Superior temporal gyrus (tissue), 1 donor: ENCODE measurements around the gene SRL.
A peak's percentile ranks its signal among the peaks of the same experiment; 100 is the strongest.

Source experiments
- DNase-seq: peaks from one replicate; pipeline ENCODE4 v3.0.0-alpha.2; 2016; ENCODE audit errors: extremely low spot score

The SRL gene

GRCh38 chr16:4241928-4242283, at the start of gene SRL:
Gene SRL (minus strand): TSS chr16:4242080. CDS start chr16:4242067, 13 bp downstream.
- no peak for DNase-seq

DNA sequence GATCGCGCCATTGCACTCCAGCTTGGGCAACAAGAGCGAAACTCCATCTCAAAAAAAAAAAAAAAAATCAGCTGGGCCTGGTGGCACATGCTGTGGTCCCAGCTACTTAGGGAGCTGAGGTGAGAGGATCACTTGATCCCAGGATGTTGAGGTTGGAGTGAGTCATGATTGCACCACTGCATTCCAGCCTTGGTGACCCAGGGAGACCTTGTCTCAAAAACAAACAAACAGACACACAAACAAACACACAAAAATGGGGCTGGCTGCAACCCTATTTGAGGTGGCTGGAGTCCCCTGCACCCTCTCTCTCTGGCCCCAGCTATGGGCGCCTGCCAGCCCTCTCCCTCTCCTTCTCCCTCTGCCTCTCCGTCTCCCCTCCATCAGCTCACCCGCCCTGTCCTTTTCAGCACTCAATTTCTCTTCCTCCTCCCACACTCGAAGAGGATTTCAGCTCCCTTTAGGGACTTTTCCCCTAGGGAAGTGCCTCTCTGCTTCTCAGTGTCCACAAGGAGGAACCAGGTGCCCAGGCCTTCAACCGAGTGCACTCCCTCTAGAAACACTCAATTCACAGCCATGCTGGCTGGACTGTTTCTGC, 48.5 kb upstream of the SRL start:
- DNase-seq, result no peak

DNA sequence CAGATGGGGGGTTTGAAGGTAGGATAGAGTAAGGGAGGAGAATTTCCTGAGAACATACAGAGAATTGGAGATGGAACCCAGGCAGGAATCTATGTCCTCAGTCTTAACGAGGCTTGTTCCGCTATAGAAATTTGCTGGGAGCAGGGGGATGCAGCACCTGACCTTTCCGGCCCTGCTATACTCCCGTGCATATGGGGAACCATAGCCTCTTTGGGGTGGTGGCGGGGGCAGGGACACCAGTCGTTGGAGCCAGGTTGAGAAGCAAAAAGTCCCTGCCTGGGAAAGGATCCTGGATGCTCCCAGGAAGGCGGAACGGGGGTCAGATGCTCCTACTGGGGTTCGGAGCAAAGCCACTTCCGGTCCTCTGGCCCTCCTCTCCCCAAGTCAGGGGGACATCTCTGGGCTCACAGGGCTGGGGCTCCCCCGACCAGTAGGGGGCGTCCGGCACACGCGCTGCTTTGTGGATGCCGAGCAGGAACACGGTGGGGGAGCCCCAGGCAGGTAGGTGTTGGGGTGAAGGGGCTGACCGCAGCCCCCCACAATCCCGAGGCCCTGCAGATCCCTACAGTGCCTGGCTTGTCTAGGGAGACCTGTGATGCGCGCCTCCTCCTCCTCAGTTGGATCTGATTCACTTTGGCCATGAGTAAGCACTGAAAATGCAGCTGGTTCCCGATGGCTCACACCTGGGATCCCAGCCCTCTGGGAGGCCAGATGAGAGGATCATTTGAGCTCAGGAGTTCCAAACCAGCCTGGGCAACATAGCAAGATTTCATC, 46.5 kb upstream of the SRL start:
- DNase-seq, result peak; percentile 79

GRCh38 chr16:4285167-4285566, 43.3 kb upstream of the SRL start:
- no peak for DNase-seq

GRCh38 chr16:4283939-4284338, 42.1 kb upstream of the SRL start:
- DNase-seq, result no peak

DNA sequence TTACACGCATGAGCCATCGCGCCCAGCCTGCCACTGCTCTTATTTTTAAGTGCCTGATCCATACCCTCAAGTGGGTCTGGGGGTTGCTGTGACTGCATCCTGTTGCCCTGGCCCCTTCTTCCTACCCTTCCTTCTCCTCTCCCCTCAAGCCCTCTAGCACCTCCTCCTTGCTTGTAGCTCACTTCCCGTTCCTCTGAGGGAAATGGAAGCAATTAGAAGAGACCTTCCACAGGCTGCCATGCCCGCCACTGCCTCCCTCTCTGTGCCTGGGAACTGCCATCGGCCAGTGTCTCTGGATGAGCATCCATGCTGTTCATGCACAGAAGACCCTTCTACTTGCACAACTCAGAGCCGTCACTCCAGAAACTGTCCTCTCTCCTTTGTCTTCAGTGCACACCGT, 41.6 kb upstream of the SRL start:
- DNase-seq, result no peak

- no peak for DNase-seq
Measured at GRCh38 chr16:4280625-4281024, 38.7 kb upstream of the SRL start.

DNA sequence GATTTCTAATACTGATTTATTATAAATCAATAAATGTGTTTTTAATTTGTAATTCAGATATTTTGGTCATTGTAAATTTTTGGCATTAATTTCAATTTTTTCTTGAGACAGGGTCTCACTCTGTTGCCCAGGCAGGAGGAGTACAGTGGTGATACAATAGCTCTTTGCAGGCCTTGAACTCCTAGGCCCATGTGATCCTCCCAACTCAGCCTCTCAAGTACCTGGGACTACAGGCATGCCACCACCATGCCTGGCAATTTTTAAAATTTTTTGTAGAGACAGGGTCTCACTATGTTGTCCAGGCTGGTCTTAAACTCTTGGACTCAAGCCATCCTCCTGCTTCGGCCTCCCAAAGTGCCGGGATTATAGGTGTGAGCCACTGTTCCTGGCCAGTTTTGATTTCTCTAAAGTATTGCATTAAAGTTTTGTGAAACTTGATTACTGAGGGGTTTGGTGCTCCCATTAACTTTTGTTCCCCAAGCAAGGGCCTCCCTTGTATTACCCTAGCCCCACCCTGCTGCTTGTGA, 36.2 kb upstream of the SRL start:
- DNase-seq, result no peak

DNA sequence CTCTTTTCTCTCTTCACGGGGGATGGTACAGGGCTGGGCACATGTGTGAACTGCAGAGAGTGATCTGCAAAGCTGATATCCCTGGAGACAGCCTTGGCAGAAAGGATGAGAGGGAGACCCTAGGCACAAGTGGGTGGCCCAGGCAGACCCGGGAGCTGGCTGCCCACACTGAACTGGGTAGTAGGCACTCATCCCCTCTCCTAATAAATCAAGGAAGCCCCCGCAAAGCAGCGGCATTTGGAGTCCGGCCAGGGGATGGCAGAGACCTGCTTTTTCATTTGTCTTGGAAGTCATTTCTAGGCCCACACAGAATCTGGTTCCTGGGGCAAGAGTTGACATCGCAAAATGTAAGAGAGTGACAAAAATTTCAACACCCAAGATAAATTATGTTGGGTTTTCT, 34.0 kb upstream of the SRL start:
- no peak for DNase-seq

- peak; percentile 23 for DNase-seq
Measured at GRCh38 chr16:4273858-4274311, 32.0 kb upstream of the SRL start.

GRCh38 chr16:4272114-4272956, 30.5 kb upstream of the SRL start:
- DNase-seq, result peak; percentile 54

DNA sequence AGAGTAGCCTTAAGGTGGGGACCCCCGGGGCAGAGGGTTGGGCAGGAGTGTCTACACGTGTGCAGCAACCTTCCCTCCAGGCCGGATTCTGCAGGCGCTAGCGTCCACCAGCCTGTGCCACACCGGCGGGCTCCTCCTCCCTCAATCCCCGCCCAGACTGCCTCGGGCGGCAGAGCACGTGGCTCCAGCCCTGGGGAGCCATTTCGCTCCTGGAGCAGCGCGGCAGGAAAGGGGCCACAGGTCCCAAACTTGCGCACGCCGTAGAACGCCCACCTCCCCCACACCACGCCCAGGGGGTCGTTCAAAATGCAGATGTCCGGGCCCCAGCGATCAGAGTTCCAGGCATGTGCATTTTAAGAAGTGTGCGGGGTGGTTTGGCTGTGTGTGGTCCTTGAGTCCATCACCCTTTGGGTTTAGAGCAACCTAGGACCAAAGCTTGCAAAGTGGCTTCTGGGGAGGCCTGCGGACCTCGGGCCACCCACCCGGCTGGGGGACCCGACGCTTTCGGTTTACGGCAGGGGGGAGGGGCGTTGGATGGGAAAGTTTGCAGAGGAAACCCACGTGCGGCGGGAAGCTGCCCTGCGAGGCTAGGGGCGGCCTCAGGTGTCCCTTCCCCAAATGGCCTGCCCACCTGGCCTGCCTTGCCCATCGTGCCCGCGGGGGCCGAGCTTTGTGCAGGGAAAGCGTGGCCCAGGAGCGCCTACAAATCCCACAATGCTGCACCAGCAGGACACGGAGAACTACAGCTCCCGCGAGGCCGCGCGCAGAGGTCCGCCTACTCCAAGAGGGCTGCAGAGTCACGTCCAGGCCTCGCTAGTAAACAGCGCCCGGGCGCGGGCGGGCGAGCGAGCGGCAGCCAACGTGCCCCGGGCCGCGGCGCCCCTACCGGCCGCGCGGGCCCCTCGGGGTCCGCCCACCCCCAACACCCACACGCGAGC, 29.6 kb upstream of the SRL start:
- peak; percentile 92 for DNase-seq

DNA sequence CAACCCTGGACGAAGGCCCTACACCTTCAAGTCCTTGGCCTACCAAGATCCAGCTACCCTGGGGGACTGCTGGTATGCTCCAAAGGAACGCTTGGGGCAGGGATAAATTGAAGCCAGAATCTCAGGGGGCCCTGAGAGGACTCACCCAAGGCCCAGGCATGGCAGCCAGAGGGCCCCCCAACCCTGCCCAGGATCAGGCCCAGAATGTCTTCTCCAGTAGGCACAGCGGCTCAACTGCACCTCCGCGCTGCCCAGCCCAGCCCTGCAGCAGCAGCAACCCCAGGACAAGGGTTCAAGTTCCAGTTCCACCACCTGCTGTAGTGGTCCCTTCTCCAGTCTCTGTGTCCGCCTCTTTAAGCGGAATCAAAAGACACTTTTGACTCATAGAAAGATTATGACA, 28.7 kb upstream of the SRL start:
- DNase-seq, result no peak

DNA sequence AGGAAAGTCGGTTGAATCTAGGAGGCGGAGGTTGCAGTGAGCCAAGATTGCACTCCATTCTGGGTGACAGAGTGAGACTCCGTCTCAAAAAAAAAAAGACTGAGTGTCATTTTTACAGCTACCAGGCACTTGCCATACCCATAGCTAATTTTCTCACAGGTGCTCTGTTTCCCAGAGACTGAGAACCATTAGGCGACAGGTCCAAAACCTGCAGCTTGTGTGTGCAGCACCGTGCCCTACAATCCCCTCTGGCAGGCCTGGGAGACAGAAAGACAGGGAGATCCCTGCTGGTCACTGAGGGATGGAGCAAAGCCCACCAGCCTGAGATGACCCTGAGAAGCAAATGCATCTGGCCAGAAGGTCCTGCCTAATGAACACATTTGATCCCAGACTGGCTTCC, 28.2 kb upstream of the SRL start:
- no peak for DNase-seq

- no peak for DNase-seq
Measured at GRCh38 chr16:4266372-4266771, 24.5 kb upstream of the SRL start.

GRCh38 chr16:4265676-4266075, 23.8 kb upstream of the SRL start:
- no peak for DNase-seq

DNA sequence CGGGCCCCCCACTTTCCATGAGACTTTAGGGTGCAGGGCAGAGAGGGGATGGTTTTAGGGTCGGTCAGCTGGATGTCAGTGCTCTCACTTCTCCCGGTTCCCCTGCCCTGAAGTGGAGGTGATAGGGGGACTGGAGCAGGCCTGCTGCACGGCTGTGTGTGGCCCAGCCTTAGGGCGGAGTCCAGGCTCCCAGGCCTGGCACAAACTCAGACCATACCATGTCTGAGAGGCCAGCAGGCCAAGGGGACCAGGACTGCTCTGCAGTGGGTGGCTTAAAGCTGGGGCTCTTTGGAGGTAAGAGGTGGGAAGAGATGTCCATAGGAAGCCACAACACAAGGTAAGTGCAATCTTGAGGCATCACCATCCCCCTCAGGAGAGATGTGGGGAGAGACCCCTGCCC, 22.7 kb upstream of the SRL start:
- DNase-seq, result no peak

DNA sequence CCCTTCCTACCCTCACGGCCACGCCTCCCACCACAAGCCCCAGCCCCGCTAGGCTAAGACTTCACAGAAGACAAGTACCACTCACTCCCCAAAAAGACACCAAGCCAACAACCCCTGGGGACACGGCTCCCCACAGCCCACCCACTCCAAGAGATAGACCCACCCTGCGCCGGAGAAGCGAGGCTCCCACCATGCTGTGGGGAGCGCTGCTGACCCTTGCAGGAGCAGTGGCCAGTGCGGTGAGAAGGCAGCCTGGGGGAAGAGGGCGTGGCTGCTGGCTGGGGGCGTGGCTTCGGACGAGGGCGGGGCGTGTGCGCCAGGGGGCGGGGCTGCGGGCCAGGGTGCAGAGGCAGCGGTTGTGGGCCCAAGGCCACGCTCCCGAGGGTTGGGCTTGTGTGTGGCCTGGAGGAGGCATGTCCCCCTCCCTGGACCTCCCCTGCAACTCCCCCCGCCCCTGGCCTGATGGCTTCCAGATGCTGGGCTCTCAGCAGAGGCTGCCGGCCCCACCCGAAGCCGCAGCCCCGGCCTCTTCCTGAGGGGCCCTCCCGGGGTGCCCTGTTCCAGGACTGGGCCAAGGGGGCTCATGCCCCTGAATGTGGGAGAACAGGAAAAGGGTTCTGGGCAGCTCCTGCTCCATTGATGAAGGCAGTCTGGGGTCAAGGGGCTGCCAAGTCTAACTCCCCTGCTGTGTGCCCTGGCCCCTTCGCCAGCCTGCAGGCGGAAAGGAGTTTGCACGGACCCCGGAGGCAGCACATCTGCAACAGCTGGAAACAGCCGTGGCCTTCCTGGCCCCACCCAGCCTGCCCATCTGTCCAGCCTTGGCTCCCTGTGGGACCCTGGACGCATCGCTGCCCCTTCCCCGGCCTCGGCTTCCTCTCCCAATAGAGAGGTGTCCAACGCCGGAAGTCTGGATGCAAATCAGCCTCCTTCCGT, 21.9 kb upstream of the SRL start:
- no peak for DNase-seq

DNA sequence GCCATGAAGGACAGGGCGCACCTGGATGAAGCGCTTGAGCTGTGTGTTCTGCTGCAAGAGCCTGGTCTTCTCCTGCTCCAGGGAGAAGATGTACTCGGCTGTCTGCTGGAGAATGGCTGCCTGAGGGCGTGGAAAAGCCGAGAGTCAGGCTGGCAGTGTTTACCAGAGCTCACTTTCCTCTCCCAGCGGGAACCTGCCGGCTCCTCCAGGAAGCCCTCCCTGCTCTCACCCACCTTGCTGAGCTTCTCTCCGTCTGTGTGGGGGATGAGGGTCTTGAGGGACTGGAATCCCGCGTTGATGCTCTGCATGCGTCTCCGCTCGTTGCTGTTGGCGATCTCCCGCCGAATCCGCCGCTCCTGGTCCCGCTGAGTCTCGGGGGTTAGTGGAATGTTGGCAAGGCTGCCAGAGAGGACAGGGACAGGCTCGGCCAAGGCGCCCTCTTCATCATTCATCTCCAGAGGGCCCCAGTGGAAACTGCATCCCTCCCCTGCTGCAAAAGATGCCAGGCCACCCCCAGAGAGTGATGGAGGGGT, 20.5 kb upstream of the SRL start:
- no peak for DNase-seq
